Naive thymus-derived CD8-positive, alpha-beta T cell (primary cell): ENCODE measurements around the gene MYF6. TPM values are rescaled to one million over a fixed set of nuclear protein-coding genes. Genes with fewer than 3 reads are reported as not detected.

ENCODE experiments used
- ATAC-seq, 2 donors: fragments of 150-1000 bp; cut with Tn5 transposase in 1 of 2; sonication (Bioruptor Pico), chemical (Tn5 transposase) in 1 of 2; 1 replicate in 1 of 2; 2 replicates in 1 of 2; pipeline ENCODE4 v1.10.0; 2021; ENCODE audit warnings: mild to moderate bottlenecking in 2 of 2, moderate library complexity in 2 of 2
- POLR2A ChIA-PET: fragments of 350-600 bp; sonication (Branson Sonifier 250); formaldehyde crosslinking; loops from one replicate; lab custom pipeline; 2021; ENCODE audit warnings: antibody characterized with exemption; lab: Charles Lee
- DNase-seq, 10 donors: peaks; one replicate each; pipeline versions ENCODE4 v3.0.0 to v3.0.0-alpha.2; 2020 to 2022
- H3K27ac Mint-ChIP-seq, 10 donors: one replicate each; pipeline ENCODE4 v1.8.0; 2020 to 2022; ENCODE audit warnings: mild to moderate bottlenecking in 10 of 10, mixed read lengths in 10 of 10, moderate library complexity in 4 of 10, inconsistent platforms in 1 of 10
- H3K27me3 Mint-ChIP-seq, 5 donors: one replicate each; pipeline ENCODE4 v1.8.0; 2021 to 2022; ENCODE audit warnings: mixed read lengths in 5 of 5
- H3K36me3 Mint-ChIP-seq, 3 donors: one replicate each; pipeline ENCODE4 v1.8.0; 2020 to 2022; ENCODE audit warnings: mixed read lengths in 3 of 3, mild to moderate bottlenecking in 2 of 3, inconsistent platforms in 1 of 3
- H3K4me1 Mint-ChIP-seq, 4 donors: one replicate each; pipeline ENCODE4 v1.8.0; 2021 to 2022; ENCODE audit warnings: mixed read lengths in 4 of 4
- H3K4me3 Mint-ChIP-seq, 10 donors: one replicate each; pipeline ENCODE4 v1.8.0; 2020 to 2022; ENCODE audit warnings: mild to moderate bottlenecking in 10 of 10, mixed read lengths in 10 of 10, moderate library complexity in 6 of 10, inconsistent platforms in 1 of 10
- H3K9me3 Mint-ChIP-seq, 9 donors: one replicate each; pipeline ENCODE4 v1.8.0; 2020 to 2022; ENCODE audit warnings: mixed read lengths in 9 of 9, mild to moderate bottlenecking in 3 of 9, inconsistent platforms in 1 of 9, moderate library complexity in 1 of 9
- polyA plus RNA-seq, 3 donors: library from polyadenylated mRNA; unstranded; fragments of 300-500 nt; fragmentation: Illumina TruSeq; gene quantifications; one replicate each; pipeline ENCODE4 v1.2.3, GENCODE V29; 2021
- total RNA-seq, 8 experiments: library from RNA in 2 of 8; stranded (reverse) in 2 of 8; gene quantifications; one replicate each; pipeline ENCODE4 v1.2.3 and lab custom pipeline; 2021 to 2026

MYF6 gene
- total and polyA plus RNA-seq, 5 experiments from 2014 or later, result not detected

DNA sequence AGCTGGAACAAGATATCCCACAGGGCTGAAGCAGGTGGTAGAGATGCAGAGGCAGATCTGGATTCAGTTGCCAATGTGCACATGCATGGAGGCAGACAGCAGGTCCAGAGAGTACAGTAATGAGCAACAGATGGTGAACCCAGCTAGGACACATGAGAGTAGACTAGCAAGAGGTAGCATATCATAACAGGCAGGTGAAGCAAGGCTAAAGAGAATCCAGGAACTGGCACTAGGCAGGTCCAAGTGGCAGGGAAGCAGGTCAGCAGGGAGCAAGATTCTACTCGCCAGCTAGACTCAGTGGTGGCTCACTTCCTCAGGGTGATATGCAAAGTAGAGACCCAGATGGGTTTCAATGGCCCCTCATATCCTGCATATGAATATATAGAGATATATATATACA, 15.3 kb upstream of the MYF6 start:
- Mint-ChIP-seq H3K36me3 (no peaks in the 10 kb centered on the region), H3K4me3 (no peak overlapping the region), H3K9me3 (peaks cover 0 to 4% (median 0%) of the 10 kb centered on the region in 9 donors), H3K4me1 (no peaks in the 10 kb centered on the region), H3K27me3 (no peaks in the 10 kb centered on the region), H3K27ac (no peak overlapping the region)
- POLR2A ChIA-PET, result no interaction called here
- ATAC-seq (no peak), DNase-seq (no peak)

GRCh38 chr12:80697270-80697887, 10.1 kb upstream of the MYF6 start:
- Mint-ChIP-seq H3K9me3 (peaks cover 0 to 2% (median 0%) of the 10 kb centered on the region in 9 donors), H3K36me3 (no peaks in the 10 kb centered on the region), H3K27me3 (no peaks in the 10 kb centered on the region), H3K4me1 (no peaks in the 10 kb centered on the region), H3K4me3 (no peak overlapping the region), H3K27ac (no peak overlapping the region)
- POLR2A ChIA-PET, result no interaction called here
- ATAC-seq, result no peak
- no peak for DNase-seq

GRCh38 chr12:80698256-80698655, 9.2 kb upstream of the MYF6 start:
- H3K36me3 Mint-ChIP-seq, result no peaks in the 10 kb centered on the region
- no peak for ATAC-seq
- H3K4me1 Mint-ChIP-seq, result no peaks in the 10 kb centered on the region
- no peaks in the 10 kb centered on the region for H3K27me3 Mint-ChIP-seq
- no peak overlapping the region for H3K4me3 Mint-ChIP-seq
- POLR2A ChIA-PET, result no interaction called here
- DNase-seq, result no peak
- no peak overlapping the region for H3K27ac Mint-ChIP-seq
- H3K9me3 Mint-ChIP-seq, result peaks cover 0 to 6% (median 0%) of the 10 kb centered on the region in 9 donors

- H3K4me3 Mint-ChIP-seq, result no peak overlapping the region
- H3K27me3 Mint-ChIP-seq, result no peaks in the 10 kb centered on the region
- no peaks in the 10 kb centered on the region for H3K36me3 Mint-ChIP-seq
- H3K9me3 Mint-ChIP-seq, result peaks cover 0 to 8% (median 0%) of the 10 kb centered on the region in 9 donors
- POLR2A ChIA-PET, result no interaction called here
- DNase-seq, result no peak
- H3K4me1 Mint-ChIP-seq, result no peaks in the 10 kb centered on the region
- no peak for ATAC-seq
- H3K27ac Mint-ChIP-seq, result no peak overlapping the region
Measured at GRCh38 chr12:80698847-80699542, 8.4 kb upstream of the MYF6 start.

DNA sequence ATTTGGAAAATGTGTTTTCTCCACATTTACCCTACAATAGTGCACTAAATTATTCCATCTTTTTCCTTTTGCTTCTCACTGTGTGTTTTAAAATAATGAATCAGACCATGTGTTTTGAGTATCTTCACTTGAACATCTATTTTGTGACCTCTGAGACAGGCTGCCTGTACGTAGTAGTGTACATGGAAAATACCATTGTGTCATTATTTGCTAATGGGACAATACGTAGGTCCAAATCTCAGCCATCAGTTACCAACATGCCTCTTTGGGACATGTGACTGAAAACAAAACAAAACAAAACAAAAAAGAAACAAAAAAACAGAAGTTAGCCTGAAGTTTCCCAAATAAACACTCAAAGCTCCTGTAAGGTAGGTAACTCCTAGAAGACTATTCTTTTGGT, 7.1 kb upstream of the MYF6 start:
- Mint-ChIP-seq H3K27me3 (no peaks in the 10 kb centered on the region), H3K27ac (no peak overlapping the region), H3K4me1 (no peaks in the 10 kb centered on the region), H3K36me3 (no peaks in the 10 kb centered on the region), H3K9me3 (peaks cover 0 to 8% (median 0%) of the 10 kb centered on the region in 9 donors), H3K4me3 (no peak overlapping the region)
- ATAC-seq, result no peak
- POLR2A ChIA-PET, result no interaction called here
- DNase-seq, result no peak

GRCh38 chr12:80701388-80701787, 6.0 kb upstream of the MYF6 start:
- ATAC-seq, result no peak

DNA sequence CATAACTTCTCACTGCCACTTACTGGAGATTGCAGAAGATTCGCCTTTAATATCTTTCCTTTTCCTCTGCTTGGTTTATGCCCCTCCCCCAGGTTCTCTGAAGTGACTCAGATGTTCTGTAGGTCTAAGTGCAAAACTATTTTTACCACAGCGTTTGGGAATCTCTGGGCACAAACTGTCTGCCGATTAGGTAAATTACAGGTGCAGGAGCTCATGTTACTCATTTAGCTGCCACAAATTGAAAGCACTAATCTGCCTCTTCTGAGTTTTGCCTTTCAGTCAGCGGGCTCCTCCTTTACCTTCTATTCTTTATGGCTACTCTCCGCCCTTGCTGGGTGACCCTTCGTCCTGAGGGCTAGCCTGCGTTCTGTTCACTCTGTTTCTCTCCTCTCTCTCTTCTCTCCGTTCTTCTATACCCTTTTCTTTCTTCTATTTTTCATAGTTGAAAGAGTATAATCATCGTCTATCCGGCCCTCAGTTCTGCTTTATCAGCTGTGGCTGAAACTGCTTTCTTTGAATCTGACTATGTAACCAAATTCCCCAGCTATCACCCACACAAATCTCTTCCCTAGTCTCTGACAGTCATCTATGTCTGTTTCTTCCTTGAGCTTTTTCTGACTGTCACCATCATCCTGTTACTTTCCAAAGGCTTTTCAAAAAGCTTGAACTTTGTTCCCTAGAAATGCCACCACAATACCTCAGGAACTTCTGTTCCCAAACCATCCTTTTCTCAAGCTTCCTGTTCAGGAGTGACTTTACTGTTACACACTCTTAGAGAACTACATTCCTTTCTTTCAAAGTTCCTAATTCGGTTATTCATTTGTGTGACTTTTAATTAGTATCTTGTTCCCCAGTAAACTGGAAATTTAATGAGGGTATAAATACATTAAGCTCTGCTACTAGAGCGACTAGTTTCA, 4.3 kb upstream of the MYF6 start:
- ATAC-seq, result no peak
- H3K4me1 Mint-ChIP-seq, result no peaks in the 10 kb centered on the region
- no peak overlapping the region for H3K4me3 Mint-ChIP-seq
- POLR2A ChIA-PET, result no interaction called here
- H3K27me3 Mint-ChIP-seq, result peaks cover 4 to 19% (median 12%) of the 10 kb centered on the region in 5 donors
- DNase-seq, result no peak
- no peak overlapping the region for H3K27ac Mint-ChIP-seq
- peaks cover 0 to 18% (median 2%) of the 10 kb centered on the region in 9 donors for H3K9me3 Mint-ChIP-seq
- peaks cover 0 to 9% (median 0%) of the 10 kb centered on the region in 3 donors for H3K36me3 Mint-ChIP-seq

More at GRCh38 chr12:80701388-80701787, 6.0 kb upstream of the MYF6 start:
- no peak overlapping the region for H3K27ac Mint-ChIP-seq
- H3K4me1 Mint-ChIP-seq, result no peaks in the 10 kb centered on the region
- no peak for DNase-seq
- no peak overlapping the region for H3K4me3 Mint-ChIP-seq
- POLR2A ChIA-PET, result no interaction called here
- H3K9me3 Mint-ChIP-seq, result peaks cover 0 to 8% (median 2%) of the 10 kb centered on the region in 9 donors
- H3K27me3 Mint-ChIP-seq, result peaks cover 0 to 4% (median under 1%) of the 10 kb centered on the region in 5 donors
- no peaks in the 10 kb centered on the region for H3K36me3 Mint-ChIP-seq

DNA sequence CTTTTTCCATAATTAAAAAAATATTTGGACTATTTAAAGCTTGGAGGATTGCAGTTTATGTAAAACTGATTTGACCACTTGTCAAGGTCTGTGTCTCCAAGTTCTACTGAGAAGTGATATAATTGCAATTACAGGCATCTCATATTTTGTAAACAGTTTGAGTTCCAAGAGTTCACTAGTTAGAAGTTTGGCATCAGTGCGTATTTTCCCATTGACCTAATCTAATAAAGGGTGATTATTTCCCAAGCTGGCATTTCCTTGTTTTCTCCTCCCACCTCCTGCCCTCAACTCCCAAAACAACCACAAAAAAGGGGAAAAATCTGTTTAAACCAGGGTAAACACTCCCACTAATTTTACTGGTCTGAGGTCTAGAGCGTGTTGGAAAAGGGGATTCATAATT, 3.0 kb upstream of the MYF6 start:
- ATAC-seq (no peak), DNase-seq (no peak)
- POLR2A ChIA-PET, result no interaction called here
- Mint-ChIP-seq H3K27ac (no peak overlapping the region), H3K36me3 (peaks cover 0 to 9% (median 0%) of the 10 kb centered on the region in 3 donors), H3K4me1 (peaks cover 0 to 2% (median 0%) of the 10 kb centered on the region in 4 donors), H3K4me3 (no peak overlapping the region), H3K9me3 (peaks cover 0 to 22% (median 3%) of the 10 kb centered on the region in 9 donors), H3K27me3 (peaks cover 10 to 32% (median 22%) of the 10 kb centered on the region in 5 donors)

GRCh38 chr12:80707830-80708258, 410 bp downstream of the MYF6 start:
- H3K9me3 Mint-ChIP-seq, result peaks cover 0 to 28% (median 5%) of the 10 kb centered on the region in 9 donors
- H3K27me3 Mint-ChIP-seq, result peaks cover 13 to 54% (median 35%) of the 10 kb centered on the region in 5 donors
- no peak overlapping the region for H3K4me3 Mint-ChIP-seq
- peaks cover 0 to 2% (median 0%) of the 10 kb centered on the region in 4 donors for H3K4me1 Mint-ChIP-seq
- H3K27ac Mint-ChIP-seq, result no peak overlapping the region
- ATAC-seq (no peak), DNase-seq (no peak)
- POLR2A ChIA-PET, result no interaction called here
- peaks cover 0 to 9% (median 0%) of the 10 kb centered on the region in 3 donors for H3K36me3 Mint-ChIP-seq

DNA sequence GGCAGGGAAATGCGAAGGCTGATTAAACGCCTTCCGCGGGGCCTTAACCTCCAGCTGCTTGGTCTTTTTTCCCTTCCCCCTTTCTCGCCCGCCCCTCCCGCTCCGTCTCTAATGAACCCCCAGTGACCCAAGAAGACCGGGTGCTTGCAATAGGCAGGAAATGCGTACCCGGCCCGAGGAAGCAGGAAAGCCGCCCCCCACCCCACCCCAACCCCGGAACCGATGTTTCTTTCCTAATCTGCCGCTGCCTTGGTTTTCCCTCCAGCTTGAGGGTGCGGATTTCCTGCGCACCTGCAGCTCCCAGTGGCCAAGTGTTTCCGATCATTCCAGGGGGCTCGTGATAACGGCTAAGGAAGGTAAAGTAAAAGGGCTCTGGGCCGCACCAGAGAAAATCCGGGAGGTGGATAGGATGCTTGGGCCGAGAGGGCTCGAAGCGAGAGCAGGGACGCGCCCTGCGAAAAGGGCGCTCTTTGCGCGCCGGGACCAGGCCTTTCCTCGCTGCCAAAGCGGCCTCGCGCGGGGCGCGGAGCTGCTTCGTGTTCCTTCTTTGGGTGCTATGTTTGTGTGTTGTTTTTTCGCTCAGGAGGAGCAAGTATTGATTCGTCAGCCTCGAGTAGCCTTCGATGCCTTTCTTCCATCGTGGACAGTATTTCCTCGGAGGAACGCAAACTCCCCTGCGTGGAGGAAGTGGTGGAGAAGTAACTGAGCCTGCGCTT, 983 bp downstream of the MYF6 start:
- peaks cover 0 to 22% (median 7%) of the 10 kb centered on the region in 9 donors for H3K9me3 Mint-ChIP-seq
- H3K4me1 Mint-ChIP-seq, result peaks cover 0 to 2% (median 0%) of the 10 kb centered on the region in 4 donors
- ATAC-seq (no peak), DNase-seq (no peak)
- POLR2A ChIA-PET, result no interaction called here
- H3K4me3 Mint-ChIP-seq, result no peak overlapping the region
- H3K27ac Mint-ChIP-seq, result no peak overlapping the region
- peaks cover 13 to 56% (median 35%) of the 10 kb centered on the region in 5 donors for H3K27me3 Mint-ChIP-seq
- H3K36me3 Mint-ChIP-seq, result peaks cover 0 to 9% (median 0%) of the 10 kb centered on the region in 3 donors

DNA sequence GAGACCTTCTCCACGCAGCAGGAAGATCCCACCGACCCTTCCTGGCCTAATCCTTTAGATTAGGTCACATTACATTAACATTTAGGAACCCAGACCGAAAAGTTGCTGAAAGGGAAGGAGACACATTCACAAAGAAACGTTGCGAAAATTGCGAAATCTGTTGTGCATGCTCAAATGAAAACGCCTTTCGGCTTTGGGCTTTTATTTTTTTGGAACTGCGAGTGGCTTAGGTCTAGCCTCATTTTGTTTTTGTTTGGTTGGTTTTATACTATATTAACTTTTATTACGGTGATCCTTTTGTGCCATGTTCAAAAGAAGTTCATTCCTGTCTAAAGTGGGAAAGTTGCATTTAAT, 1.5 kb downstream of the MYF6 start:
- no peak overlapping the region for H3K27ac Mint-ChIP-seq
- peaks cover 0 to 9% (median 0%) of the 10 kb centered on the region in 3 donors for H3K36me3 Mint-ChIP-seq
- H3K4me1 Mint-ChIP-seq, result peaks cover 0 to 2% (median 0%) of the 10 kb centered on the region in 4 donors
- POLR2A ChIA-PET, result no interaction called here
- H3K9me3 Mint-ChIP-seq, result peaks cover 0 to 21% (median 8%) of the 10 kb centered on the region in 9 donors
- ATAC-seq, result no peak
- H3K27me3 Mint-ChIP-seq, result peaks cover 15 to 61% (median 39%) of the 10 kb centered on the region in 5 donors
- H3K4me3 Mint-ChIP-seq, result no peak overlapping the region
- DNase-seq, result no peak
